HG02623 (cell line): ENCODE data around the gene RNF207.
A peak's percentile ranks its signal among the peaks of the same experiment; 100 is the strongest.

Source experiments
- ATAC-seq: cut with Tn5 transposase; IDR thresholded peaks from one replicate; pipeline ENCODE4 v1.9.1; 2021; ENCODE audit warnings: moderate library complexity; ENCODE audit not compliant: unreplicated experiment

Gene RNF207

GRCh38 chr1:6172549-6172948 lies 33.4 kb upstream of the RNF207 start:
- no peak for ATAC-seq

GRCh38 chr1:6174621-6175410 lies 31.1 kb upstream of the RNF207 start:
- no peak for ATAC-seq

- ATAC-seq, result no peak
Measured at GRCh38 chr1:6175411-6175828, 30.5 kb upstream of the RNF207 start.

GRCh38 chr1:6176779-6177178 lies 29.1 kb upstream of the RNF207 start:
- ATAC-seq, result no peak

GRCh38 chr1:6177681-6178380 lies 28.1 kb upstream of the RNF207 start:
- ATAC-seq, result no peak

GRCh38 chr1:6178751-6179563 lies 27.0 kb upstream of the RNF207 start:
- ATAC-seq, result no peak

- ATAC-seq, result no peak
Measured at GRCh38 chr1:6179564-6180175, 26.2 kb upstream of the RNF207 start.

- no peak for ATAC-seq
Measured at GRCh38 chr1:6180268-6180706, 25.6 kb upstream of the RNF207 start, which contains the start of gene CHD5. CHD5 (minus strand) TSS chr1:6180321; CDS start chr1:6180023, 298 bp downstream.

GRCh38 chr1:6180707-6181311 lies 25.1 kb upstream of the RNF207 start:
- no peak for ATAC-seq

GRCh38 chr1:6181347-6181770 lies 24.6 kb upstream of the RNF207 start:
- no peak for ATAC-seq

GRCh38 chr1:6183520-6183989 lies 22.4 kb upstream of the RNF207 start:
- no peak for ATAC-seq

- ATAC-seq, result no peak
Measured at GRCh38 chr1:6184083-6184783, 21.7 kb upstream of the RNF207 start.

- no peak for ATAC-seq
Measured at GRCh38 chr1:6185151-6185550, 20.8 kb upstream of the RNF207 start.

GRCh38 chr1:6185635-6186382 lies 20.1 kb upstream of the RNF207 start:
- ATAC-seq, result no peak

GRCh38 chr1:6188466-6188865 lies 17.5 kb upstream of the RNF207 start:
- no peak for ATAC-seq

GRCh38 chr1:6191968-6192367 lies 14.0 kb upstream of the RNF207 start:
- no peak for ATAC-seq

- ATAC-seq, result no peak
Measured at GRCh38 chr1:6197746-6198427, 8.0 kb upstream of the RNF207 start.

GRCh38 chr1:6198646-6199297 lies 7.1 kb upstream of the RNF207 start:
- ATAC-seq, result peak; percentile 31
